ENCODE results near the gene APC. TPM values are rescaled to one million over a fixed set of nuclear protein-coding genes. Genes with fewer than 3 reads are reported as not detected.
A peak's percentile ranks its signal among the peaks of the same experiment; 100 is the strongest.

Gene APC
- total RNA-seq, 1 experiment from 2014 or later: 40.0 TPM

GRCh38 chr5:112799661-112800060 lies 62.0 kb downstream of the APC start:
- POLR2A ChIA-PET: no interaction called here
- H3K4me3 Mint-ChIP-seq: no peak overlapping the region
- H3K9me3 Mint-ChIP-seq: no peaks in the 10 kb centered on the region
- TF ChIP-seq AFF4 (CRISPR knock-in tag; IDR thresholded peaks at IDR 0.05; ENCODE audit: borderline replicate concordance) (no peak), ZBTB21 (CRISPR knock-in tag; IDR thresholded peaks at IDR 0.05; ENCODE audit: borderline replicate concordance) (no peak), CDX4 (CRISPR knock-in tag; IDR thresholded peaks at IDR 0.05; ENCODE audit: borderline replicate concordance) (no peak), IRF1 (CRISPR knock-in tag; IDR thresholded peaks at IDR 0.05) (no peak), OVOL2 (CRISPR knock-in tag; IDR thresholded peaks at IDR 0.05; ENCODE audit: borderline replicate concordance) (no peak), NFATC4 (CRISPR knock-in tag; IDR thresholded peaks at IDR 0.05) (no peak), HMGA2 (CRISPR knock-in tag; IDR thresholded peaks at IDR 0.05) (no peak)
- CTCF ChIA-PET: no interaction called here
- H3K27ac Mint-ChIP-seq: peak overlapping the region; percentile 25
- DNase-seq (ENCODE audit: low spot score) (no peak), ATAC-seq (peak; percentile 24; the same call in 1 of the 2 replicates)
- peaks cover 48% of the 10 kb centered on the region for H3K4me1 Mint-ChIP-seq
- peaks cover 12% of the 10 kb centered on the region for H3K36me3 Mint-ChIP-seq
- H3K27me3 Mint-ChIP-seq (ENCODE audit: low read depth): no peaks in the 10 kb centered on the region

GRCh38 chr5:112800891-112801290 lies 63.2 kb downstream of the APC start:
- ChIA-PET POLR2A (no interaction called here), CTCF (interaction anchor here (1.0 kb wide), 1 partner anchor 47 kb away, joined by 3 read pairs; no protein-coding TSS in a partner anchor)
- peaks cover 12% of the 10 kb centered on the region for H3K36me3 Mint-ChIP-seq
- no peaks in the 10 kb centered on the region for H3K9me3 Mint-ChIP-seq
- no peak for DNase-seq (ENCODE audit: low spot score)
- no peaks in the 10 kb centered on the region for H3K27me3 Mint-ChIP-seq (ENCODE audit: low read depth)
- H3K4me1 Mint-ChIP-seq: peaks cover 35% of the 10 kb centered on the region
- ATAC-seq: peak; percentile 38; the same call in 1 of the 2 replicates
- TF ChIP-seq PRRX2 (CRISPR knock-in tag; IDR thresholded peaks at IDR 0.05): no peak
- H3K27ac Mint-ChIP-seq: 0 out of 2 replicates have a peak overlapping the region, but pooled peaks have one; percentile 55
- no peak overlapping the region for H3K4me3 Mint-ChIP-seq

GRCh38 chr5:112811023-112811422 lies 73.3 kb downstream of the APC start:
- H3K9me3 Mint-ChIP-seq: peaks cover 10% of the 10 kb centered on the region
- H3K4me3 Mint-ChIP-seq: no peak overlapping the region
- no peak for DNase-seq (ENCODE audit: low spot score)
- TF ChIP-seq ARID4B (CRISPR knock-in tag; IDR thresholded peaks at IDR 0.05; ENCODE audit: borderline replicate concordance) (no peak), SP1 (CRISPR knock-in tag; conservative IDR thresholded peaks at IDR 0.05) (no peak), TEAD1 (CRISPR knock-in tag; IDR thresholded peaks at IDR 0.05) (no peak), PRRX2 (CRISPR knock-in tag; IDR thresholded peaks at IDR 0.05) (no peak), NFE2L1 (CRISPR knock-in tag; IDR thresholded peaks at IDR 0.05) (no peak), E2F1 (CRISPR knock-in tag; IDR thresholded peaks at IDR 0.05) (no peak), GTF2I (CRISPR knock-in tag; conservative IDR thresholded peaks at IDR 0.05) (no peak), NFATC4 (CRISPR knock-in tag; IDR thresholded peaks at IDR 0.05) (no peak), FOXK1 (CRISPR knock-in tag; IDR thresholded peaks at IDR 0.05) (no peak), ATF6 (CRISPR knock-in tag; IDR thresholded peaks at IDR 0.05) (no peak), ATF1 (CRISPR knock-in tag; IDR thresholded peaks at IDR 0.05) (no peak)
- peak overlapping the region; percentile 0; the same call in 1 of the 2 replicates for H3K27ac Mint-ChIP-seq
- no peak for ATAC-seq
- no peaks in the 10 kb centered on the region for H3K4me1 Mint-ChIP-seq
- CTCF ChIA-PET: interaction anchor here (1.5 kb wide), 1 partner anchor 37 kb away, joined by 3 read pairs; no protein-coding TSS in a partner anchor
- POLR2A ChIA-PET: no interaction called here
- peaks cover 27% of the 10 kb centered on the region for H3K36me3 Mint-ChIP-seq
- no peaks in the 10 kb centered on the region for H3K27me3 Mint-ChIP-seq (ENCODE audit: low read depth)

All from WTC11 (cell line).